Omental fat pad (tissue), 4 donors: ENCODE measurements around the gene HDAC9. TPM values are rescaled to one million over a fixed set of nuclear protein-coding genes. Genes with fewer than 3 reads are reported as not detected.

Experiments used
- ATAC-seq: fragments of 150-250 bp; one replicate; pipeline ENCODE4 v1.9.1; 2016; ENCODE audit warnings: mild to moderate bottlenecking, moderate library complexity; ENCODE audit not compliant: low FRiP score
- DNase-seq: peaks from one replicate; pipeline ENCODE4 v3.0.0-alpha.2; 2019; ENCODE audit warnings: low spot score
- CTCF ChIP-seq, 3 donors: fragments of 450-650 bp; IDR thresholded peaks; one replicate each; pipeline ENCODE4 v1.5.1; 2016 to 2017; ENCODE audit warnings: antibody characterized with exemption in 3 of 3, mild to moderate bottlenecking in 3 of 3, moderate library complexity in 2 of 3
- total RNA-seq, 4 donors: library from RNA; depleted of rRNA; stranded (reverse); fragments of >200 nt; gene quantifications; one replicate each; pipeline ENCODE4 v1.1.0, GENCODE V29; 2016

The HDAC9 gene
- total RNA-seq, 4 donors from 2014 or later = 15.6 to 51.5 (median 24.1) TPM

- DNase-seq = no peak
- ATAC-seq = no peak
- TF ChIP-seq CTCF (IDR thresholded peaks at IDR 0.05) = no peak
Observed at GRCh38 chr7:19015098-19015497, 519.5 kb downstream of the HDAC9 start.

- no peak for TF ChIP-seq CTCF (IDR thresholded peaks at IDR 0.05)
- ATAC-seq = no peak
Observed at GRCh38 chr7:19016140-19016539, 520.6 kb downstream of the HDAC9 start.

GRCh38 chr7:19017374-19017773 lies 521.8 kb downstream of the HDAC9 start:
- TF ChIP-seq CTCF (IDR thresholded peaks at IDR 0.05) = no peak
- no peak for DNase-seq

More at GRCh38 chr7:19016140-19016539, 520.6 kb downstream of the HDAC9 start:
- DNase-seq = no peak

GRCh38 chr7:19020062-19020461 lies 524.5 kb downstream of the HDAC9 start:
- no peak for ATAC-seq
- TF ChIP-seq CTCF (IDR thresholded peaks at IDR 0.05) = no peak
- no peak for DNase-seq

More at GRCh38 chr7:19017374-19017773, 521.8 kb downstream of the HDAC9 start:
- no peak for ATAC-seq

GRCh38 chr7:19020711-19021110 lies 525.2 kb downstream of the HDAC9 start:
- no peak for TF ChIP-seq CTCF (IDR thresholded peaks at IDR 0.05)
- no peak for ATAC-seq
- DNase-seq = no peak

- no peak for ATAC-seq
Observed at GRCh38 chr7:19023477-19023876, 527.9 kb downstream of the HDAC9 start.

More at GRCh38 chr7:19023477-19023876, 527.9 kb downstream of the HDAC9 start:
- TF ChIP-seq CTCF (IDR thresholded peaks at IDR 0.05) = no peak
- no peak for DNase-seq
